Esophagus (tissue), 2 donors: ENCODE data around the gene FAM131A. TPM values are rescaled to one million over a fixed set of nuclear protein-coding genes. Genes with fewer than 3 reads are reported as not detected.

Experiments used
- H3K27ac ChIP-seq, 2 donors: one replicate each; pipeline ENCODE4 v1.5.1; 2013; ENCODE audit warnings: low read depth in 2 of 2, mild to moderate bottlenecking in 2 of 2, inconsistent platforms in 1 of 2, low read length in 1 of 2, moderate library complexity in 1 of 2
- H3K27me3 ChIP-seq, 2 donors: one replicate each; pipeline ENCODE4 v1.6.1; 2013; ENCODE audit warnings: low read length in 2 of 2, control low read depth in 1 of 2, mild to moderate bottlenecking in 1 of 2; ENCODE audit not compliant: insufficient read depth in 2 of 2, control insufficient read depth in 1 of 2
- H3K36me3 ChIP-seq, 2 donors: one replicate each; pipeline ENCODE4 v1.6.1; 2013; ENCODE audit warnings: low read length in 1 of 2; ENCODE audit not compliant: control insufficient read depth in 2 of 2, insufficient read depth in 2 of 2
- H3K4me1 ChIP-seq, 2 donors: one replicate each; pipeline ENCODE4 v1.6.1; 2013; ENCODE audit warnings: low read length in 1 of 2; ENCODE audit not compliant: control insufficient read depth in 2 of 2, insufficient read depth in 2 of 2
- H3K4me3 ChIP-seq, 2 donors: one replicate each; pipeline ENCODE4 v1.5.1; 2013; ENCODE audit warnings: low read length in 2 of 2, mild to moderate bottlenecking in 2 of 2, low read depth in 1 of 2, moderate library complexity in 1 of 2
- H3K9me3 ChIP-seq, 2 donors: one replicate each; pipeline ENCODE4 v1.6.1; 2013; ENCODE audit warnings: mild to moderate bottlenecking in 2 of 2, low read depth in 1 of 2, low read length in 1 of 2, moderate library complexity in 1 of 2; ENCODE audit not compliant: control insufficient read depth in 2 of 2, insufficient read depth in 1 of 2
- WGBS, 2 donors: extraction: QIAGEN DNeasy Blood & Tissue Kit; methylation state at CpG; one replicate each; pipeline ENCODE4 v1.1.7; 2013; 5-methylcytosine and 5-hydroxymethylcytosine counted together
- polyA plus RNA-seq, 2 donors: library from polyadenylated mRNA; stranded (reverse); fragments of 200-250 nt; gene quantifications; one replicate each; pipeline ENCODE4 v1.2.3, GENCODE V29; 2013
- donor health status: healthy with polysubstance abuse.
- donor health status: Bipolar disorder and iron deficiency.

FAM131A gene
- polyA plus RNA-seq, 2 donors = 7.7 to 9.5 TPM

- Histone ChIP-seq H3K27ac (no peak overlapping the region), H3K4me3 (no peak overlapping the region), H3K27me3 (no peaks in the 10 kb centered on the region), H3K36me3 (peaks cover 0 to 2% of the 10 kb centered on the region in 2 donors), H3K4me1 (no peaks in the 10 kb centered on the region), H3K9me3 (no peaks in the 10 kb centered on the region)
- WGBS, 2 donors = 70 to 74% methylated on average over 35 to 37 of the region's 37 CpGs
Observed at GRCh38 chr3:184386047-184386806, 48.8 kb downstream of the FAM131A start.

- Histone ChIP-seq H3K9me3 (no peaks in the 10 kb centered on the region), H3K27me3 (no peaks in the 10 kb centered on the region), H3K36me3 (peaks cover 0 to 2% of the 10 kb centered on the region in 2 donors), H3K27ac (no peak overlapping the region), H3K4me1 (no peaks in the 10 kb centered on the region), H3K4me3 (no peak overlapping the region)
- WGBS, 2 donors = 91% methylated on average over 12 of the region's 12 CpGs
Observed at GRCh38 chr3:184387174-184387714, 49.8 kb downstream of the FAM131A start.

GRCh38 chr3:184388164-184388935, 51.0 kb downstream of the FAM131A start:
- H3K27ac ChIP-seq = no peak overlapping the region

GRCh38 chr3:184388936-184389230, 51.5 kb downstream of the FAM131A start:
- Histone ChIP-seq H3K36me3 (peaks cover 0 to 2% of the 10 kb centered on the region in 2 donors), H3K27me3 (peaks cover 0 to 3% of the 10 kb centered on the region in 2 donors), H3K9me3 (no peaks in the 10 kb centered on the region), H3K27ac (no peak overlapping the region), H3K4me1 (no peaks in the 10 kb centered on the region), H3K4me3 (no peak overlapping the region)
- 80 to 88% methylated on average over 8 of the region's 8 CpGs for WGBS, 2 donors

More at GRCh38 chr3:184388164-184388935, 51.0 kb downstream of the FAM131A start:
- Histone ChIP-seq H3K9me3 (no peaks in the 10 kb centered on the region), H3K4me3 (no peak overlapping the region), H3K4me1 (no peaks in the 10 kb centered on the region), H3K36me3 (peaks cover 0 to 2% of the 10 kb centered on the region in 2 donors), H3K27me3 (no peaks in the 10 kb centered on the region)
- WGBS, 2 donors = 73 to 74% methylated on average over 8 of the region's 8 CpGs

- WGBS, 2 donors = 63 to 64% methylated on average over 4 to 5 of the region's 5 CpGs
- H3K4me1 ChIP-seq = no peaks in the 10 kb centered on the region
- peaks cover 0 to 3% of the 10 kb centered on the region in 2 donors for H3K27me3 ChIP-seq
Observed at GRCh38 chr3:184389384-184389783, 52.0 kb downstream of the FAM131A start.

GRCh38 chr3:184389935-184390528, 52.6 kb downstream of the FAM131A start:
- Histone ChIP-seq H3K9me3 (no peaks in the 10 kb centered on the region), H3K4me3 (no peak overlapping the region), H3K36me3 (peaks cover 0 to 2% of the 10 kb centered on the region in 2 donors), H3K27ac (no peak overlapping the region), H3K4me1 (no peaks in the 10 kb centered on the region), H3K27me3 (peaks cover 0 to 3% of the 10 kb centered on the region in 2 donors)
- 85 to 94% methylated on average over 4 of the region's 5 CpGs for WGBS, 2 donors

More at GRCh38 chr3:184389384-184389783, 52.0 kb downstream of the FAM131A start:
- peaks cover 0 to 2% of the 10 kb centered on the region in 2 donors for H3K36me3 ChIP-seq
- H3K9me3 ChIP-seq = no peaks in the 10 kb centered on the region
- H3K27ac ChIP-seq = no peak overlapping the region
- H3K4me3 ChIP-seq = no peak overlapping the region

- Histone ChIP-seq H3K27ac (no peak overlapping the region), H3K4me3 (no peak overlapping the region), H3K4me1 (no peaks in the 10 kb centered on the region), H3K9me3 (no peaks in the 10 kb centered on the region), H3K36me3 (peaks cover 0 to 2% of the 10 kb centered on the region in 2 donors), H3K27me3 (peaks cover 0 to 3% of the 10 kb centered on the region in 2 donors)
- WGBS, 2 donors = 78 to 80% methylated on average over 3 of the region's 3 CpGs
Observed at GRCh38 chr3:184391266-184391665, 53.9 kb downstream of the FAM131A start.

- Histone ChIP-seq H3K36me3 (no peaks in the 10 kb centered on the region), H3K4me3 (no peak overlapping the region)
- 83 to 86% methylated on average over 5 of the region's 5 CpGs for WGBS, 2 donors
Observed at GRCh38 chr3:184395320-184395660, 57.9 kb downstream of the FAM131A start.

More at GRCh38 chr3:184395320-184395660, 57.9 kb downstream of the FAM131A start:
- no peaks in the 10 kb centered on the region for H3K9me3 ChIP-seq
- H3K27ac ChIP-seq = no peak overlapping the region
- no peaks in the 10 kb centered on the region for H3K4me1 ChIP-seq
- H3K27me3 ChIP-seq = peaks cover 0 to 3% of the 10 kb centered on the region in 2 donors
